ENCODE measurements around the gene ARHGAP15. TPM values are rescaled to one million over a fixed set of nuclear protein-coding genes. Genes with fewer than 3 reads are reported as not detected.

The ARHGAP15 gene
- total RNA-seq, 1 donor from 2014 or later: not detected

- TF ChIP-seq CTCF (IDR thresholded peaks at IDR 0.05; ENCODE audit: insufficient read depth, low read length, poor library complexity, severe bottlenecking): no peak
Measured at GRCh38 chr2:143261986-143262385, 132.8 kb downstream of the ARHGAP15 start.

GRCh38 chr2:143262389-143262788 is 133.2 kb downstream of the ARHGAP15 start:
- DNase-seq (ENCODE audit: low read depth): no peak
- no peak overlapping the region for H3K4me3 ChIP-seq (ENCODE audit: low read depth, low read length)
- TF ChIP-seq CTCF (IDR thresholded peaks at IDR 0.05; ENCODE audit: insufficient read depth, low read length, poor library complexity, severe bottlenecking): no peak
- no peaks in the 10 kb centered on the region for H3K27me3 ChIP-seq (ENCODE audit: control insufficient read depth, insufficient read depth, low read length)
- H3K36me3 ChIP-seq (ENCODE audit: control insufficient read depth, insufficient read depth, low read length): no peaks in the 10 kb centered on the region

More at GRCh38 chr2:143261986-143262385, 132.8 kb downstream of the ARHGAP15 start:
- H3K36me3 ChIP-seq (ENCODE audit: control insufficient read depth, insufficient read depth, low read length): no peaks in the 10 kb centered on the region
- no peaks in the 10 kb centered on the region for H3K27me3 ChIP-seq (ENCODE audit: control insufficient read depth, insufficient read depth, low read length)
- no peak overlapping the region for H3K4me3 ChIP-seq (ENCODE audit: low read depth, low read length)
- no peak for DNase-seq (ENCODE audit: low read depth)

GRCh38 chr2:143263066-143263625 is 133.9 kb downstream of the ARHGAP15 start:
- DNase-seq (ENCODE audit: low read depth): no peak
- no peaks in the 10 kb centered on the region for H3K27me3 ChIP-seq (ENCODE audit: control insufficient read depth, insufficient read depth, low read length)
- no peak overlapping the region for H3K4me3 ChIP-seq (ENCODE audit: low read depth, low read length)
- TF ChIP-seq CTCF (IDR thresholded peaks at IDR 0.05; ENCODE audit: insufficient read depth, low read length, poor library complexity, severe bottlenecking): no peak
- no peaks in the 10 kb centered on the region for H3K36me3 ChIP-seq (ENCODE audit: control insufficient read depth, insufficient read depth, low read length)

GRCh38 chr2:143264851-143265250 is 135.6 kb downstream of the ARHGAP15 start:
- DNase-seq (ENCODE audit: low read depth): no peak
- TF ChIP-seq CTCF (IDR thresholded peaks at IDR 0.05; ENCODE audit: insufficient read depth, low read length, poor library complexity, severe bottlenecking): no peak
- Histone ChIP-seq H3K36me3 (ENCODE audit: control insufficient read depth, insufficient read depth, low read length) (no peaks in the 10 kb centered on the region), H3K4me3 (ENCODE audit: low read depth, low read length) (no peak overlapping the region), H3K27me3 (ENCODE audit: control insufficient read depth, insufficient read depth, low read length) (no peaks in the 10 kb centered on the region)

- no peaks in the 10 kb centered on the region for H3K27me3 ChIP-seq (ENCODE audit: control insufficient read depth, insufficient read depth, low read length)
- TF ChIP-seq CTCF (IDR thresholded peaks at IDR 0.05; ENCODE audit: insufficient read depth, low read length, poor library complexity, severe bottlenecking): no peak
- no peak overlapping the region for H3K4me3 ChIP-seq (ENCODE audit: low read depth, low read length)
- no peak for DNase-seq (ENCODE audit: low read depth)
- no peaks in the 10 kb centered on the region for H3K36me3 ChIP-seq (ENCODE audit: control insufficient read depth, insufficient read depth, low read length)
Measured at GRCh38 chr2:143279672-143280071, 150.5 kb downstream of the ARHGAP15 start.

- no peak for DNase-seq (ENCODE audit: low read depth)
- H3K27me3 ChIP-seq (ENCODE audit: control insufficient read depth, insufficient read depth, low read length): no peaks in the 10 kb centered on the region
- no peak for TF ChIP-seq CTCF (IDR thresholded peaks at IDR 0.05; ENCODE audit: insufficient read depth, low read length, poor library complexity, severe bottlenecking)
Measured at GRCh38 chr2:143280097-143280757, 151.0 kb downstream of the ARHGAP15 start.

More at GRCh38 chr2:143280097-143280757, 151.0 kb downstream of the ARHGAP15 start:
- Histone ChIP-seq H3K4me3 (ENCODE audit: low read depth, low read length) (no peak overlapping the region), H3K36me3 (ENCODE audit: control insufficient read depth, insufficient read depth, low read length) (no peaks in the 10 kb centered on the region)

Data from kidney epithelial cell (primary cell).